A172 (cell line): Measurements from ENCODE around the gene UXS1. TPM values are rescaled to one million over a fixed set of nuclear protein-coding genes. Genes with fewer than 3 reads are reported as not detected.
"Not testable (repeated sequence)": the region's sequence is repeated elsewhere in the genome, so short reads cannot be mapped to it uniquely, and the experiment has no call there.

Experiments used
- DNase-seq: peaks from one replicate; pipeline ENCODE4 v3.0.0-alpha.2; 2015; ENCODE audit warnings: low spot score
- total RNA-seq: library from RNA; depleted of rRNA; stranded (reverse); fragments of >200 nt; shearing (Covaris generic); gene quantifications from 2 replicates; pipeline ENCODE4 v1.2.3, GENCODE V29; 2014; rRNA removed

The UXS1 gene
- total RNA-seq: 26.4 and 31.5 TPM in 2 replicates

DNA sequence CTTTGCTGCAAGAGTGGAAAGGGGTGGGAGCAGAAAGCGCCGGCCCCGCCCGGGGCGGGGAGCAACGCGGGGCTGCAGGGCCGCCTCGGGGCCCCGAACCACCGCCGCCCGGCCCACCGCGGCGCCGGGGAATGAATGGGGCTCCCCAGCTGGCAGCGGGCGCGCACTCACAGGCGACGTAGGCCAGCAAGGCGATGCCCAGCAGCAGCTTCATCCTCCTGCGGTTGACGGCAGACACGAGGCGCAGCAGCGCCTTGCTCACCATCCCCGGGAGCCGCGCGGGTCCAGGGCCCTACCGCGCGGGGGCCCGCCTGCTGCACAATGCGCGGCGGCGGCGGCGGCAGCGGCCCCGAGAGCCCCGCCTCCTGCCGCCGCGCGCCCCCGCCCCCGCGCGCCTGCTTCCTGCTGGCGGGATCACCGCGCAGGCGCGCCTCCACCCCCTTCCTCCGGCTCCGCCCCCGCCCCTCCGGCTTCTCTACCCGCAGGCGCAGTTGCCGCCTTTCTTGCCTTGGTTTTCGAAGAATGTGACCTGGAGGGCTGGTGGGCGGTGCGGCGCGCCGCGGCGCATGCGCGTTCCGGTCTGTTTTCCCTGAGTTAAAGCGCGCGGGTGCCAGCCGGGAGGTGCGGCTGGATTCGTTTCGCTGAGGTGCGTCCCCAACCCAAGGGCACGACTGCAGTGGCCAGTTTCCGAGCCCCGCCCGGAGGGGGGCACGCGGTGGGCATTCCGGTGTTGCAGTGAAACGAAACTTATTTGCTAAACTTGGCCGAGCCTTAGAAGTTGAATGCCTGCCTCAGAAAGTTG is at the start of gene UXS1:
UXS1 (minus strand) TSS at position 325 of the 802 bp plus-strand sequence; CDS start at position 265, 60 bp downstream.
- peak; percentile 93 for DNase-seq

DNA sequence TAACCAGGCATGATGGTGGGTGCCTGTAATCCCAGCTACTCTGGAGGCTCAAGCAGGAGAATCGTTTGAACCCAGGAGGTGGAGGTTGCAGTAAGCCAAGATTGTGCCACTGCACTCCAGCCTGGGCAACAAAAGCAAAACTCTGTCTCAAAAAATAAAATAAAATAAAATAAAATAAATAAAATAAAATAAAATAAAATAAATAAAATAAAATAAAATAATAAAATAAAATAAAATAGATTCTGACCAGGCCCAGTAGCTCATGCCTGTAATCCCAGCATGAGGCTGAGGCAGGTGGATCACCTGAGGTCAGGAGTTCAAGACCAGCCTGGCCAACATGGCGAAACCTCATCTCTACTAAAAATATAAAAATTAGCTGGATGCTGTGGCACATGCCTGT is 45.4 kb upstream of the UXS1 start:
- DNase-seq: not testable (repeated sequence)

DNA sequence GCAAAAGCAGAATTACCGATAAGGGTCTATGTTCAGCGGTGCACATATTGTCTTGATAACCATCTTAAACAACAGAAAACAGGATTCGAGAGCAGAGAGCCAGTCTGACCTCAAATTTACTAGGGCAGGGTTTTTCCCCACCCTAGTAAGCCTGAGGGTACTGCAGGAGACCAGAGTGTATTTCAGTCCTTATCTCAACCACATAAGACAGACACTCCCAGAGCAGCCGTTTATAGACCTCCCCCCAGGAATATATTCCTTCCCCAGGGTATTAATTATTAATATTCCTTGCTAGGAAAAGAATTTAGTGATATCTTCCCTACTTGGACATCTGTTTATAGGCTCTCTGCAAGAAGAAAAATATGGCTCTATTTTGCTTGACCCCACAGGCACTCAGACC is 41.3 kb upstream of the UXS1 start:
- DNase-seq: not testable (repeated sequence)

DNA sequence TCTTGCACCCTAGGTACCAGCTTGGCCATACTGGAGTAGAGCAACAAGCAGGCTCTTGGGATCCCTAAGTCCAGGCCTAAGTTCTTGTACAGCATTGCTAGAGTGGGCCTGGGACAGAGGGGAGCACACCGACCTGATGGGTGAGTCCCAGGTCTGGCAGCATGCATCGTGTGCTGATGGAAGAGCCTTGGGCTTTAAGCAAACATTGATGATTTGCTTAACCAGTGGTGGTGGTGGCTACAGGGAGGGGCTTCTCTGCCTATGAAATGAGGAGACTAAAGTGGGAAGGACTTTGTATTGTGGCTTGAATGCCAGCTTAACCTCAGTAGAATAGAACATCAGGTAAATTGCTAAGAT is 39.2 kb upstream of the UXS1 start:
- no peak for DNase-seq

DNA sequence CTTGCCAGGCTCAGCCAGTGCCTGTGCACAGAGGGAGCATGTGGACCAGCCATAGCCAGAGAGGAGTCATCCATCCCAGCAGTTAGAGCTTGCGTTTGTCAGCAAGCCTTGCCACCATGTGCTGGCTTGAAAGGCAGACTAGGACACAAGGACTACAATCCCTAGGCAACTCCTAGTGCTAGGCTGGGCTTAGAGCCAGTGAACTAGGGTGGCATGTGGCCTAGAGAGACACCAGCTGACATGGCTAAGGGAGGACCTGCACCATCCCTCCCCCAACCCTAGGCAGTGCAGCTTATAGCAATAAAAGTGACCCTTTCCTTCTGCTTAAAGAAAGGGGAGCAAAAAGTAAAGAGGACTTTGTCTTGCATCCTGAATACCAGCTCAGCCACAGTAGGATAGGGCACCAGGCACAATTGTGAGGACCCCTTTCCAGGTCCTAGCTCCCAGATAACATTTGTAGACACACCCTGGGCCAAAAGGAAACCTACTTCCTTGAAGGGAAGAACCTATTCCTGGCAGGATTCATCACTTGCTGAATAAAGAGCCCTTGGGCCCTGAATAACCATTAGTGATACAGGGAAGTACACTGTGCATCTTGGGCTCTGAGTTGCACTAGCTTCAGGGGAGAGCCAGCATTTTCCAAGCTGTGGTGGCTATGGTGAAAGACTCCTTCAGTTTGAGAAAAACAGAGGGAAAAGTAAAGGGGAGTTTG is 38.7 kb upstream of the UXS1 start:
- DNase-seq: no peak

DNA sequence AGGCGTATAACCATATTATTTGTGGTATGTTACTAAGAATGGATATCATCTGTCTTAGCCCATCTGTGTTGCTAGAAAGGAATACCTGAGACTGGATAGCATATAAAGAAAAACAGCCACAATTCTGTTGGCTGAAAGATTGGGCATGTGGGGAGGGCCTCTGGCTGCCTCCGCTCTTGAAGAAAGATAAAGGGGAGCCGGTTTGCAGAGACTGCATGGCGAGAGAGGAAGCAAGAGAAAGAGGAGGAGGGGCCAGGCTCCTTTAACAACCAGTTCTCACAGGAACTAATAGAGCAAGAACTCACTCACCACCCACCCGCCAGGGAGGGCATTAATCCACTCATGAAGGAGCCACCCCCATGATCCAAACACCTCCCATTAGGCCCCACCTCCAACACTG is 29.2 kb upstream of the UXS1 start:
- no peak for DNase-seq

DNA sequence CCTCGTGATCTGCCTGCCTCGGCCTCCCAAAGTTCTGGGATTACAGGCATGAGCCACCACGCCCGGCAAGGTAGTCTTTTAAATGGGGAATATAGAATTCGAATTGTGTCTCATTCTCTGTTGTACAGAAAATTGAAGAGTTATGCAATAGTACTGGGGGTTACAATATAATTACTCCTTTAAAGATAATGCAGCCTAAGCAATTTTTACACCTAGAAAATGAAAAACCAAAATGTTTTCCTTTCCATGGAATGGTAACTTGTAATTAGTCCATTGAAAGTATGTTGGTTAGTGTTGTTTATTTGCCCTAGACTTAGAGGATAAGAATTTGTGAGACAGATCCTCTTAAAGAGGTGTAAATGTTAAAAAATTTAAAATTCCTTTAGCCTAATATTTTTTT is 28.0 kb upstream of the UXS1 start:
- not testable (repeated sequence) for DNase-seq

DNA sequence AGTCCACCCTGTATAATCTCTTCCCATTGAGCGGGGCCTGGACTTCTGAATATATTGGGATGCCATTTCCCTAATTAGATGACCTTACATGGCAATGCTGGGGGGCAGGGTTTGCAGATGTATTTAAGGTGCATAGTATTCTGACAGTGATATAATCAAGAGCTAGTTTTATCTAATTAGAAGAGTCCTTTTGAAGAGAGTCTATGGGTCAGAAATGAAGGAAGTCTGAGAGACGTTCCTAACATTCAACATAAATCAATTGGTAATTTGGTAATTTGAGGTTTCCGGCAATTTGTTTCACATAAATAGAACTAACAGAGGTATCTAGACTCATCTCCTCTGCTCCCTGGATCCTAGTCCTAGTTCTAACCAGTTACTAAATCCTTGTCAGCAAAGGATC is 25.7 kb upstream of the UXS1 start:
- no peak for DNase-seq

DNA sequence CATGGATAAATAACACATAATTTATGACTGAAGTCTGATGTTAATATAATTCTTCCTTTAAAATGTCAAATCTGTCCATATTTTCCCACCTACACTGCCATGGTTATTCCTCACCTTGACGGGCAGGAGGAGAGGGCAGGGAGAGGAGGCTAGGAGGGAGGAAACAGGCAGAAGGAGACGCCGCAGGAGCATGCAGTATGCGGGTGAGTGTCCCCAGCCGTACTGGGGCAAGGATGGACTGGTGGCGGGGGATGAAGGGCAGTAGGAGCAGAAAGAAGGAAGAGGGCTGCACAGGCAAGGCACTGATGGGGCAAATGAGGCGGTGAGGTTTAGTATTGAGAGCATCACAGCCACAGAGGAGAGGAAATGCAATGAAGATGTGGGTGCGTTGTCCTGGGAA is 25.1 kb upstream of the UXS1 start:
- DNase-seq: not testable (repeated sequence)

DNA sequence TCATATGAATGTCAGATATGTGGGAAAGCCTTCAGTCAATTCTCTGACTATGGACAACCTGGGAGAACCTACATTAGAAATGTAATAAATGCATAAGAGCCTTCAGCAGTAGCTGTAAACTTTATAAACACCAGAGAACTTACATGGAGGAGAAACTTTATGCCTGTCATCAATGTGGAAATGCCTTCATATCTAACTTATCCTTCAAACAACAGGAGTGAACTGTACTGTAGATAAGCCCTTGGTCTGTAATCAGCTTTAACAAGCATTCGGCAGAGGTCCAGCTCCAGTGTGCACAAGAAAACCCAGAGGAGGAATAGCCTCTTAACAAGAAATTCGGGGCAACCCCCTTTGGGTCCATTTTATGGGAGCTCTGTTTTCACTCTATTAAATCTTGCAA is 14.8 kb upstream of the UXS1 start:
- DNase-seq: no peak

DNA sequence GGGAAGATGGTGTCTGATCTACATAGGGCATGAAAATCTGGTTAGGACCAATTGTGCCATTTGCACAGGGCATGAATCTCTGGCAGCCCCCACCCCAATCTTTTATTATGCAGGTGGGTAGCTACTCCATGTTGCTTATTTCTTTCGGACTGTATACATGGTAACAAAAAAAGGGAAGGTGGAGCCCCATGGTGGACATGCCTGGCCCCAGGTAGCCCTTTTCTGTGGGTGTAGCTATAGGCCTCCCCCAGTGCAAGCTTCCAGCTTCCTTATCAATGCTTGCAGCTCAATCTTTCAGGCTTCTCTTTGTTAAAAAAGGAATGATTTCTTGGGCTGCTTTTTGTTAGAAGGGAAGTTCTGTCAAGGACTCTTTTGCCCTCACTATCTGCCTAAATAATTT is 14.3 kb upstream of the UXS1 start:
- no peak for DNase-seq

DNA sequence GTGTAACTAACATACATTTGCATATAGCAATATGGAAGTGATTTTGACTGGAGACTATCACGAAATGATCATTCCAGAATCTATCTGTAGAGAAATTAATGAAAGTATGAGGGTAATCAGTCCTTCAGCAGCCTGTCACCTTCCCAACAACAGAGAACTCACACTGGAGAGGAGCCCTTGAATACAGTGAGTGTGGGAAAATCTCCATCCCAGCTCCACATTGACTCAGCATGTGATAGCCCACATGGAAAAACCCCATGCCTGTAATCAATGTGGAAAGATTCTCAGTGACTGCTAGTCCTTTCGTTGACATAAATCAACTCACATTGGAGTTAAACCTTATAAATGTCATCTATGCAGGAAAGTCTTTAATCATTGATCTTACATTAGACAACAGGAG is 13.1 kb upstream of the UXS1 start:
- DNase-seq: no peak

DNA sequence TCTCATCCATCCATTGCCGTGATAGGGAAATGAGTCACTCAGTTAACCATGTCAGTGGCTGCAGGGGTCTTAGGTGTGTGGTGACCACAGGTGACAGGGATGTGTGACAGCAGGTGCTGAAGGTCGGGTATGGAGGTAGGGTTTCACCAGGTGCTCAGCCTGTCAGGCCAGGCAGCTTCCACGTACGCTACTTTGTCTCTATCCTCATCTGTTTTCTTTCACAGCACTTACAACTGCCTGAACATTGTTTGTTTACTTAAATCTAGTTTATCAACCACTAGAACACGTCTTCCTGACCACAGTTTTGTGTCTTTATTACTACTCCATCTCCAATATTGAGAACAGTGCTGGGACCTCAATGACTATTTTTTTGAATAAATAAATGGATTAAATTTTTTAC is 11.4 kb upstream of the UXS1 start:
- DNase-seq: no peak

DNA sequence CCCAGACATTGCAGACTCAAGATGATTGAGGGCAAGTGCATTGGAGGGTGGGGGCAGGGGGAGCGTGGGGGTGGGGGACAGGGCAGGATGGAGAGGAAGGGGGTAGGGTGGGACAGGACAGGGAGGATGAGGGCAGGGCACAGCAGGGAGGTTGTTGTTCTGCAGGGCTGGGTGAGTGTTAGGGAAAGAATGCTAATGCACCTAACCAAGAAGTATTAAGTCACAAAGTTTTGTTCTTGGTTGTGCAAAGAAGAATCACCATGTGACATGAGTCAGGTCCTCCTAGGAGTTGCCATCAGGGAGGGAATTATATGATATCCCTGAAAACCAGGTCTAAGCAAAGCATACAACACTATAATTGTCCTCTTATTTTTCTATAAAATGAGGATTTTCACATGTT is 10.4 kb upstream of the UXS1 start:
- DNase-seq: not testable (repeated sequence)

DNA sequence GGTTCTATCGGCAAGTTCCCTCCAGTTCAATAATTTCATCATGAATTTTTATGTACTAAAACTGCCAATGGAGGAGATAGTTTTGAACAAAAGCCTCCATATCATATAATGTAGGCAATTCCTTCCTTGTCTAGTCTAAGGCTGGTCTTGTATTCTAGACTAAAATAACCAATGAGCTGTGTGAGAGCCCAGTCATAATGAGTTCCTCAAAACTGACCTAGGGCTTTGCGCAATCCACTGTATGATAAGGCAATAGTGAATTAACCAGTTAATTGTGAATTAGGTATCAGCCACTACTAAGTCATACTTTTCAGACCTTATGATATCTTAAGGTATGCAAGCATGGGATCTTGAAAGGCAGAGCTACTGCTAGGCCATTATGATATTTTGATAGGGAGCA is 7.6 kb upstream of the UXS1 start:
- no peak for DNase-seq

DNA sequence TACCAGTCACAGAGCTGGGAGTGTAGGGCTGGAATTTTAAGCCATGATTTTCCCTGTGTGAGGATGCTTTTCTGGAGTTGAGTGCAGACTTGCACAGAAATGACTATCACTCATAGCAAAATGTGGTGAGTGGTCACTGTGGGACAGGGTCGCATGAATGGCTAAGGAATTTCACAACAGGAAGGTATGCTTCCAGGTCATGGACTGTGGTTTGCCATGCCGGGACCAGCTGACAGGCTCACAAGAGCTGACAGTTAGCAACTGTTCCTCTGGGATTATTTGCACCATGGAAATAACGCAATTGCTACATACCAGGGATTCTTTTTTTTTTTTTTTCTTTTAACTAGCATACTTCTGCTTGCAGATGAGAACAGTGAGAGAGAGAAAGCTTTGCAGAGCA is 3.8 kb upstream of the UXS1 start:
- peak; percentile 48 for DNase-seq

DNA sequence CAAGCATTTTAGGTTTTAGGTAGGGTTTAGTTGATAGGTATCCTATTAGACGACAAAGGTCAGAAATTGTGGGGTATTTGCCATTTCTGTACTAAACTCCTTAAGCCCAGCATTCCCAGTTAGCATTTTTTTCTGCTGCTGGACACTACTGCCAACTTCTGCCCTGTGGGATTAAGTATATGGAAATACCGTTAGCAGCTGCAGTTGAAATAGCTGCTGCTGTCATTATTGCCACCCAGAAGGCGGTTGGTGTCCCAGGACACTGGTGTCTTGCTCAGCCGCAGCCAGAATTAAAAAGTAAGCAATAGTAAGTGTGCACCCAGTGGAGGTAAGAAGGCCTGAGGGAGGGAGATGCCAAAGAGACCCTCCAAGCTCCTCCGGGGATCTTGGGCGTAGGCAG is 1.9 kb upstream of the UXS1 start:
- no peak for DNase-seq

DNA sequence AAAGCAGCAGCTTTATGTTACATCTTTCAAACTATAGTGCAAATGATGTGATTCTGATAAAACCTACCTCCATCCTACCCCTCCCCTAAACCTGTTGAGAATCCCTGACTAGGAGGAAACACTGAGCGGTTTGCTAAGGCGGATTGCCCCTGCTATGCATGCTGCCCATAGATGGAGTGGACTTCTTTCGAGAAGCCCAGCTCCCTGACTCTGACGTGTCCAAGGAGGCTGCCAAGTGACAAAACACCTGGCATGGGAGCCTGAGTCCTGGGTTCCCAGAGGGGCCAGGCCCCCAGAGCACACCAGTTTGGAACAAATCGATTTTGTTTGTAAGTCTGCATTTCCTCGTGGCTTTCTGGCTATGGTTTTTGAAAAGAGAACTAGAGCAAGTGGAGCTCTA is 1.4 kb upstream of the UXS1 start:
- DNase-seq: no peak

DNA sequence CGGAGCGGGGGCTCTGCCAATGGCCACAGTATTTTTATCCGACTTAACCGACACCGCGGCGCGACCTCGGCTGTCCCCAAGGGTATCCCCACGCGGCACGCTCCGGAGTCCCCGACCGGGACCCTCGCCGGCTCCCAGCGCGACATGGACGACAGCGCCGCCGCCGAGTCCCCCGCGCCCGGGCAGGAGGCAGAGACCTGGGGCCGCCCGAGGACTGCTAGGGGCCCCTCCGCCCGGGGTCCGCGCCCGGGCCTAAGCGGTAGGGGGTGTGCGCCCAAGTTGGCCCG is 468 bp downstream of the UXS1 start:
- no peak for DNase-seq

DNA sequence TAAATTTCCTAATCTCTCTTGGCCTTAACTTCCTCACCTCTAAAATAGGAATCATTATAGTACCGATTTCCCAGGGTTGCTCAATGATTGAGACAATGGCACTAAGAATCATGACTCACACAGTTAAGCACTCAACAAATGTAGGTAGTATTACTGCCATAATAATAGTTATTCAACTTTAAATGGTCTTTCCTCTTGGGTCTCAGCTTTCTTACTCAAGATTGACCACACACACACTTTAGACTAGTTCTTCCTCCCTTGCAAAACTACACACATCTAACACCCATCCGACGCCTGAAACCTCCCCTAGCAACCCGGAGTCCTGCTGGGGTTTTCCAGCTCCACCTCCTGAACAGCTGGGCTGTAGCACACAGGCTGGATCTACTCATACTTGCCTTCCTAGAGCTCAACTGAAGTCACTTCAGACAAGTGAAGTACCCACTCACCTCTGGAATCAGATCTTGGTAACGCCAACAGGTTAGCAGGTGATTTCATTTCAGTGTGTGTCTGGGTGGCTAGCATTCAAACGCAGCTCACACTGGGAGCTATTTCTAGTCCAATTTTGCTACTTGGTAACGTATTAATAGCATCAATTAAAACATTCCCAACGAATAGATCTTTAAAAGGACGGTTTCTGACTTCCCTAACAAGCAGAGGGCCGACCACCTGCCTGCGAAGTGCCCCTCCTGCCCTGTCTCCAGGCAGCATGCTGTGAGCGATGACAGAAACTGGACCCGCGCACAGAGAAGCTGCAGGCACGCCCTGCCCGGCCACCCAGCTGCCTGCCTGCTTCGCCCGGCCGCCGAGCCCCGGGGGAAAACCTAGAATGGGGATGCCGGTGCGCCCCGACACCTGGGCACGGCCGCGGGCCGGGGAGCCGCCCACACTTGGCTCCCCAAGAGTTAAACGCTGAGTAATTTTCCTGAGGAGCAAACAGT is 1.1 kb downstream of the UXS1 start:
- DNase-seq: peak; percentile 53

DNA sequence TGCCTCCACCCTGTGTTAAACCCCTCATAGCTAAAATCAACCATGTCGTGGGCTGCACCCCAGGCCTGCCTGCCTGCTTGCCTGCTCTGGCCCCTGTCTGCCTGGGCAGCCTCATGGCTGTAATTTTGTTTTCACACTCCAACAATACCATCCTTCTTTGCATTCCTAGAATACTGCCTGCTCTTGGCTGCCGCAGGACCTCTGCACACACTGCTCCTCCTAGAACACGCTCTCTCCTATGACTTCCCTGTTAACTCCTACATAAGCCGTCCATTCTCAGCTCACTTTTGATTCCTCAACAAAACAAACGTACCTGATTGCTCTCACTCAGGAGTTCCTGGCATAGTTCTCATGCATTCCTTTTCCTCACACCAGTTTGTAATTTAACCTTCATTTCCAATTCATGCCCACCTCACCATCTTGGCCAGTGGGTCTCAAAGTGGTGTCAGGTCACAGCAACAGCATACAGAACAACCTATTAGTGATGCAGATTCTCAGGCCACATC is 2.5 kb downstream of the UXS1 start:
- no peak for DNase-seq

DNA sequence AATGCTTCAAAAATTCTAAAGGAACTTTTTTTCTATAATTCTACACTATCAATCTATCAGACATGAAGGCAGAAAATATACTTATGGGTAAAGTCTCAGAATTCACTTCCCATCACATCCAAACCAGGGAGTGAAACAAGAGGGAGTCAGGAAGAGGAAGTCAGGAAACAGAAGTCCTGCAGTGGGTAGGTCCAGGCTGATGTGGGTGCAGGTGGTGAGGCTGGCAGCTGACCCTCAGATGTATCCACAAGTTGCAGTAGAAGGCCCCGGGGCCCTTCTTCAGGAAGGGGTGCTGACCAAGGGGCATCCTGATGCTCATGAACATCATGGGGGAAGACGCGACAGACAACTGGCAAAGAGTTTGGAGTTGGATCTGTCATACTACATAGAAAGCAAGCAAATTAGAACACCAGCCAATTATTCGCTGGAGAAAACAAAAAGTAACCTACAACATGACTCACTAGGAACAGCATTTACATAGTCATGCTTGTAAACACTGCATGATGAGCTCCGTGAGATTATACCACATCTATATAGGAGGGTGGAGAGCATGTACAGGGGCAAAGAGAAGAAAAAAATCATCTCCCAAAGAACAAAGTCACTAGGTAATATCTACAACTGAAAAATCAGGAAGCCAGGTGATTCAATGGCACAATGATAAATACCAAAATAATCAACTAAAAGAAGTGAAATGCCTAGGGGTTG is 4.2 kb downstream of the UXS1 start:
- DNase-seq: peak; percentile 29
